Heart left ventricle (tissue), 16 donors: ENCODE measurements around the gene NKAIN2. TPM values are rescaled to one million over a fixed set of nuclear protein-coding genes. Genes with fewer than 3 reads are reported as not detected.

Experiments
- ATAC-seq, 4 donors: fragments of 200-7000 bp; cut with Tn5 transposase; one replicate each; pipeline ENCODE4 v1.9.1; 2020 to 2022; ENCODE audit warnings: moderate library complexity in 4 of 4, mild to moderate bottlenecking in 3 of 4, moderate number of reproducible peaks in 1 of 4
- DNase-seq, 5 donors: peaks; one replicate each; pipeline ENCODE4 v3.0.0-alpha.2; 2020
- H3K27ac ChIP-seq, 12 donors: fragments of 200-600 bp; sonication (generic) in 4 of 12; one replicate each; pipeline versions ENCODE4 v1.5.0 to v1.8.0; 2016 to 2022; ENCODE audit warnings: mild to moderate bottlenecking in 2 of 12
- H3K27me3 ChIP-seq, 9 donors: fragments of 200-600 bp; sonication (generic) in 2 of 9; one replicate each; pipeline versions ENCODE4 v1.5.1 to v1.8.0; 2016 to 2022; ENCODE audit warnings: mild to moderate bottlenecking in 3 of 9
- H3K36me3 ChIP-seq, 9 donors: fragments of 200-600 bp; sonication (generic) in 2 of 9; one replicate each; pipeline versions ENCODE4 v1.5.0 to v1.8.0; 2018 to 2022; ENCODE audit warnings: mild to moderate bottlenecking in 2 of 9
- H3K4me1 ChIP-seq, 12 donors: fragments of 200-600 bp; sonication (generic) in 4 of 12; one replicate each; pipeline versions ENCODE4 v1.5.0 to v1.8.0; 2016 to 2022; ENCODE audit warnings: mild to moderate bottlenecking in 3 of 12
- H3K4me3 ChIP-seq, 12 donors: fragments of 200-600 bp; sonication (generic) in 4 of 12; one replicate each; pipeline versions ENCODE4 v1.5.0 to v1.8.0; 2017 to 2022; ENCODE audit warnings: mild to moderate bottlenecking in 9 of 12, moderate library complexity in 4 of 12
- H3K9me3 ChIP-seq, 12 donors: fragments of 200-600 bp; sonication (generic) in 4 of 12; one replicate each; pipeline versions ENCODE4 v1.5.0 to v1.8.0; 2016 to 2022; ENCODE audit warnings: mild to moderate bottlenecking in 1 of 12
- POLR2A ChIP-seq, 2 donors: fragments of 450-650 bp; IDR thresholded peaks; one replicate each; pipeline ENCODE4 v1.6.1; 2017; ENCODE audit warnings: antibody characterized with exemption in 2 of 2, mild to moderate bottlenecking in 2 of 2, moderate library complexity in 2 of 2
- WGBS, 4 donors: extraction: QIAGEN DNeasy Blood & Tissue Kit in 2 of 4; methylation state at CpG; one replicate each; pipeline versions ENCODE4 v1.1.5 to v1.1.7; 2013 to 2018; 5-methylcytosine and 5-hydroxymethylcytosine counted together
- intact Hi-C, 10 donors: fragments of 100-400 bp; cut with DNase I; formaldehyde crosslinking; loops; one replicate each; pipeline versions ENCODE4 v1.11.1 to v1.14.2; 2022
- polyA plus RNA-seq, 2 donors: library from polyadenylated mRNA; stranded (reverse); fragments of 200-250 nt; gene quantifications; one replicate each; pipeline ENCODE4 v1.2.3, GENCODE V29; 2013
- total RNA-seq, 9 donors: library from RNA; depleted of rRNA in 2 of 9; stranded (reverse); fragments of >200 nt in 2 of 9; fragmentation: NEBNext Ultra II Directional in 3 of 9; extraction: Animal tissue kit (Norgen Biotek cat#: 25700) in 3 of 9; gene quantifications; one replicate each; pipeline versions ENCODE4 v1.1.0 to v1.2.4, GENCODE V29; 2016 to 2023
- TF ChIP-seq, protein P1 (sequence below), 12 donors: fragments of 200-600 bp; sonication (generic) in 4 of 12; IDR thresholded peaks; one replicate each; pipeline versions ENCODE4 v1.5.0 to v1.8.0; 2018 to 2022; ENCODE audit warnings: antibody characterized with exemption in 12 of 12, mild to moderate bottlenecking in 5 of 12
- donor health status: ischemic (EF 13 %, LVEDD 7.1; RV severe dilation, severe dysfunction).
- donor health status: healthy with polysubstance abuse.
- donor health status: DM: no; HTN: yes; CAD: no.
- donor health status: DM: no; HTN: no; CAD: no.
- donor health status: ischemic (EF 25% LVEDD 6.9; RV normal size, moderate dysfunction).
- donor health status: ischemic (EF 25% LVEDD 5.7; RV mildly dilated, moderate dysfunction).
- donor health status: healthy.
- donor health status: DM: yes; HTN: yes; CAD: no.
- donor health status: ischemic (EF 35%, LVEDD 5.7; RV mildly dilated, moderate dysfunction).
- donor health status: nonischemic (EF 11% LVEDD 7.7; RV severe dilation, severe dysfunction).
- donor health status: DM: yes; HTN: yes; CAD: no.
- donor health status: PGD.
- donor health status: ischemic (EF 29% LVEDD 5.4; RV normal size, mild dysfunction).
- donor health status: nonischemic (EF 23%, LVEDD 6.1; RV moderate dilation, normal function).

NKAIN2 gene
- total and polyA plus RNA-seq, 11 donors, result 0.19 to 0.83 (median 0.33) TPM; not detected in 2

DNA sequence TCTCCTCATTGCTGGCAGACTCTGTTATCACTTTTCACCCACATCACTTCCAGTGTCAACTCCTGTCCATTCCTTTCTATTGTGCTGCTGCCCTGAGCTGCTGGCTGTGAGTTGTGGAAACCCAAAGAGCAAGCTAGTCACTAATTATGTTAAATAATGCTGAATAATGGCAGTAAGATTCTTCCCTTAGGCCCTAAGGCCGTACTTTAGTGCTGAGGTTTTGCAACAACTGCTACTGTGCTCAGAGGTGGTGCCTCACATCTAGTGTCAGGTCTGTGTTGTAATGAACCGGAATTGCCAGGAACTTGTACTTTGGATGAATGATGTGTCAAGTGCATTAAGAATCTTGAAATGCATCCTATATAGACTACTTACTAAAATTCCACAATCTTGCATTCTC lies 786.3 kb downstream of the NKAIN2 start:
- H3K4me3 ChIP-seq, result no peak overlapping the region
- WGBS, 4 donors, result 47 to 50% (median 49%) methylated on average over 2 of the region's 2 CpGs
- no peaks in the 10 kb centered on the region for H3K4me1 ChIP-seq
- no peaks in the 10 kb centered on the region for H3K9me3 ChIP-seq
- intact Hi-C loops, result no loop called here
- H3K27ac ChIP-seq, result no peak overlapping the region
- DNase-seq, result no peak
- ATAC-seq, result no peak
- TF ChIP-seq, protein P1, sequence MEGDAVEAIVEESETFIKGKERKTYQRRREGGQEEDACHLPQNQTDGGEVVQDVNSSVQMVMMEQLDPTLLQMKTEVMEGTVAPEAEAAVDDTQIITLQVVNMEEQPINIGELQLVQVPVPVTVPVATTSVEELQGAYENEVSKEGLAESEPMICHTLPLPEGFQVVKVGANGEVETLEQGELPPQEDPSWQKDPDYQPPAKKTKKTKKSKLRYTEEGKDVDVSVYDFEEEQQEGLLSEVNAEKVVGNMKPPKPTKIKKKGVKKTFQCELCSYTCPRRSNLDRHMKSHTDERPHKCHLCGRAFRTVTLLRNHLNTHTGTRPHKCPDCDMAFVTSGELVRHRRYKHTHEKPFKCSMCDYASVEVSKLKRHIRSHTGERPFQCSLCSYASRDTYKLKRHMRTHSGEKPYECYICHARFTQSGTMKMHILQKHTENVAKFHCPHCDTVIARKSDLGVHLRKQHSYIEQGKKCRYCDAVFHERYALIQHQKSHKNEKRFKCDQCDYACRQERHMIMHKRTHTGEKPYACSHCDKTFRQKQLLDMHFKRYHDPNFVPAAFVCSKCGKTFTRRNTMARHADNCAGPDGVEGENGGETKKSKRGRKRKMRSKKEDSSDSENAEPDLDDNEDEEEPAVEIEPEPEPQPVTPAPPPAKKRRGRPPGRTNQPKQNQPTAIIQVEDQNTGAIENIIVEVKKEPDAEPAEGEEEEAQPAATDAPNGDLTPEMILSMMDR (IDR thresholded peaks at IDR 0.05), result no peak
- no peak for TF ChIP-seq POLR2A (IDR thresholded peaks at IDR 0.05)
- no peaks in the 10 kb centered on the region for H3K36me3 ChIP-seq
- no peaks in the 10 kb centered on the region for H3K27me3 ChIP-seq

DNA sequence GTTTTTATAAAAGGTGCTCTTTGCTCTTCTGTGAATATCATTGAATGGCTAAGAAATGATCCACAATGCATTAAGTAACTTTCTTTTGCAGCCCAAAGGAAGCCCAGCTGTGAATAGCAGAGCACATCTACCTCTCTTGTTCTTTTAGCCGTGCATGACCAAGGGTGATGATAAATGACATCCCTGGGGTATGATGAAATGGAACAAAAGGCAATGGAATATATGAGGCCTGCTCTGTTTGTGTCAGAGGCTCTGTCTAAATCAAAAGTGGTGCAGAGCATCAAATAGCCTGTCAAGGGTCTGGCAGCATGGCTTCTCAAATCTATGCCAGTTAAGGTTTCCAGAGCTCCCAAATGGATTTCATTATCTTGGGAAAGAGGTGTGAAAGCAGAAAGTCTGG lies 796.0 kb downstream of the NKAIN2 start:
- Histone ChIP-seq H3K4me3 (no peak overlapping the region), H3K9me3 (no peaks in the 10 kb centered on the region), H3K27ac (no peak overlapping the region), H3K27me3 (no peaks in the 10 kb centered on the region), H3K36me3 (no peaks in the 10 kb centered on the region), H3K4me1 (no peaks in the 10 kb centered on the region)
- ATAC-seq (no peak), DNase-seq (no peak)
- intact Hi-C loops, result no loop called here
- WGBS, 4 donors, result 37 to 50% (median 40%) methylated on average over 1 of the region's 1 CpG
- no peak for TF ChIP-seq POLR2A (IDR thresholded peaks at IDR 0.05)
- TF ChIP-seq, protein P1 (IDR thresholded peaks at IDR 0.05), result no peak

DNA sequence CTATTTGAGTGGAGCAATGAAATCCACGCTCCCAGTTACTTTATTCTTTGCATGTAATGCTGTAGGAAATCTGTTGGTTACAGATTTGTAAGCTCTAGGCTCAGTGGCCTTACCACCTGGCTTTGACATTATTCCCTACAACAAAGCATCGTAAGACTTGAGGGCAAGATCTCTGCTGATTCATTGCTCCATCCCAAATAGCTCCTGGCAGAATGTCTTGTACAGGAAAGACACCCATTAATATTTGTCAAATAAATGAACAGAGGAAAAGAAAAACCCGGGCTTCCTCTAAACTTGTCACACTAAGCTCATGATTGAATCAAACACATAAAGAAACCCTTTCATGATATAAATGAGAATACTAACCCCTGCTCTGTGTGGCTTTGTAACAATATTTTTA lies 801.1 kb downstream of the NKAIN2 start:
- DNase-seq, result no peak
- Histone ChIP-seq H3K9me3 (peaks cover 0 to 7% (median 0%) of the 10 kb centered on the region in 12 donors), H3K4me1 (no peaks in the 10 kb centered on the region), H3K4me3 (no peak overlapping the region), H3K36me3 (no peaks in the 10 kb centered on the region), H3K27ac (no peak overlapping the region), H3K27me3 (no peaks in the 10 kb centered on the region)
- 72 to 79% (median 75%) methylated on average over 3 of the region's 3 CpGs for WGBS, 4 donors
- no peak for ATAC-seq
- intact Hi-C loops, result no loop called here
- TF ChIP-seq POLR2A (IDR thresholded peaks at IDR 0.05), result no peak
- TF ChIP-seq, protein P1 (IDR thresholded peaks at IDR 0.05), result no peak

DNA sequence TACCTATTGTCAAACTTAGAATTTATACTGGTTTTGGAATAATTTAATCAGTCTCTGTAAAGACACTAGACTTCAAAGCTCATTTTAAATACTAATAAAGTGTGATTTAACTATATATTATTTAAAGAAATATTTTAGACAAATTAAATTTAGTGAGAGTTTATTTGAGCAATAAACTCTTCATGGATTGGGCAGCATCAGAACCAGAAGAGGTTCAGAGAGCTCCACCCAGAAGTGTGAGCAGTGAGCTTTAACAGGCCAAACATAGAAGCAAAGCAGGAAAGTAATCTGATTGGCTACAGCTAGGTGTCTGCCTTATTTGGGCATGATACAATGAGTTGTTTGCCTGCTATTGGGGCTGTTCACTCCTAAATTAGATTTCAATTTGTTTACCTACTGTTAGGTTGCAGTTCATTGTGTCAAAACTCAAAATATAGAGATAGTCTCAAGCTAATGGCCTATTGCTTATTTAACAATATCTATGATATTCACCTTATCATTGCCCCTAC lies 803.5 kb downstream of the NKAIN2 start:
- Histone ChIP-seq H3K27me3 (no peaks in the 10 kb centered on the region), H3K9me3 (peaks cover 0 to 7% (median 0%) of the 10 kb centered on the region in 12 donors), H3K36me3 (no peaks in the 10 kb centered on the region), H3K4me1 (no peaks in the 10 kb centered on the region), H3K27ac (no peak overlapping the region), H3K4me3 (no peak overlapping the region)
- no peak for ATAC-seq
- intact Hi-C loops, result no loop called here
- TF ChIP-seq POLR2A (IDR thresholded peaks at IDR 0.05), result no peak
- TF ChIP-seq, protein P1 (IDR thresholded peaks at IDR 0.05), result no peak
- DNase-seq, result no peak
